Lower leg skin (tissue), 4 donors: Measurements from ENCODE around the gene TTI1. TPM values are rescaled to one million over a fixed set of nuclear protein-coding genes. Genes with fewer than 3 reads are reported as not detected.

Experiments
- DNase-seq, 2 donors: peaks; one replicate each; pipeline ENCODE4 v3.0.0-alpha.2; 2019; ENCODE audit warnings: low spot score in 2 of 2
- H3K4me3 ChIP-seq: fragments of 200-600 bp; sonication (generic); 2 replicates; pipeline ENCODE4 v1.5.1; 2017; ENCODE audit warnings: mild to moderate bottlenecking, low read depth; ENCODE audit not compliant: poor library complexity, severe bottlenecking
- CTCF ChIP-seq, 3 donors: fragments of 450-650 bp; IDR thresholded peaks; one replicate each; pipeline ENCODE4 v1.5.1; 2016; ENCODE audit warnings: antibody characterized with exemption in 3 of 3, mild to moderate bottlenecking in 3 of 3, moderate library complexity in 2 of 3
- POLR2A ChIP-seq, 2 donors: fragments of 450-650 bp; IDR thresholded peaks; one replicate each; pipeline ENCODE4 v1.6.1; 2016 to 2017; ENCODE audit warnings: antibody characterized with exemption in 2 of 2, mild to moderate bottlenecking in 1 of 2, moderate library complexity in 1 of 2
- WGBS, 2 donors: methylation state at CpG; one replicate each; pipeline ENCODE4 v1.1.5; 2018; 5-methylcytosine and 5-hydroxymethylcytosine counted together
- intact Hi-C: fragments of 100-400 bp; cut with DNase I; formaldehyde crosslinking; loops from one replicate; pipeline ENCODE4 v1.15.0; 2023; ENCODE audit warnings: low total_unique reads
- total RNA-seq, 4 donors: library from RNA; depleted of rRNA; stranded (reverse); fragments of >200 nt; gene quantifications; one replicate each; pipeline ENCODE4 v1.1.0, GENCODE V29; 2016

The TTI1 gene
- total RNA-seq, 4 donors from 2014 or later, result 11.3 to 15.1 (median 13.4) TPM

- DNase-seq, result no peak
- TF ChIP-seq CTCF (IDR thresholded peaks at IDR 0.05) (no peak), POLR2A (IDR thresholded peaks at IDR 0.05) (no peak)
- H3K4me3 ChIP-seq, result no peak overlapping the region
- intact Hi-C loops, result loop anchor here (5.0 kb wide), 1 partner anchor 168 kb away; no protein-coding TSS in a partner anchor
- 89 to 94% methylated on average over 2 of the region's 2 CpGs for WGBS, 2 donors
Measured at GRCh38 chr20:38054647-38055046, 21.4 kb upstream of the TTI1 start.

GRCh38 chr20:38052870-38053269, 19.6 kb upstream of the TTI1 start:
- intact Hi-C loops, result no loop called here
- no peak for DNase-seq
- 92 to 95% methylated on average over 2 of the region's 2 CpGs for WGBS, 2 donors

GRCh38 chr20:38050686-38051085, 17.4 kb upstream of the TTI1 start:
- intact Hi-C loops, result no loop called here

More at GRCh38 chr20:38052870-38053269, 19.6 kb upstream of the TTI1 start:
- TF ChIP-seq POLR2A (IDR thresholded peaks at IDR 0.05) (no peak), CTCF (IDR thresholded peaks at IDR 0.05) (no peak)
- no peak overlapping the region for H3K4me3 ChIP-seq

GRCh38 chr20:38049800-38050199, 16.5 kb upstream of the TTI1 start:
- no peak overlapping the region for H3K4me3 ChIP-seq
- intact Hi-C loops, result no loop called here
- TF ChIP-seq CTCF (IDR thresholded peaks at IDR 0.05), result no peak
- TF ChIP-seq POLR2A (IDR thresholded peaks at IDR 0.05), result no peak
- DNase-seq, result no peak
- WGBS, 2 donors, result 43 to 56% methylated on average over 3 of the region's 3 CpGs

More at GRCh38 chr20:38050686-38051085, 17.4 kb upstream of the TTI1 start:
- no peak overlapping the region for H3K4me3 ChIP-seq
- no peak for TF ChIP-seq POLR2A (IDR thresholded peaks at IDR 0.05)
- no peak for TF ChIP-seq CTCF (IDR thresholded peaks at IDR 0.05)
- no peak for DNase-seq
- 50 to 61% methylated on average over 1 of the region's 1 CpG for WGBS, 2 donors

- no peak for DNase-seq
- no peak for TF ChIP-seq CTCF (IDR thresholded peaks at IDR 0.05)
- H3K4me3 ChIP-seq, result no peak overlapping the region
- intact Hi-C loops, result no loop called here
- 73 to 82% methylated on average over 4 of the region's 4 CpGs for WGBS, 2 donors
Measured at GRCh38 chr20:38046572-38046971, 13.3 kb upstream of the TTI1 start.

- 79 to 88% methylated on average over 3 of the region's 3 CpGs for WGBS, 2 donors
- TF ChIP-seq POLR2A (IDR thresholded peaks at IDR 0.05), result no peak
- TF ChIP-seq CTCF (IDR thresholded peaks at IDR 0.05), result no peak
- DNase-seq, result no peak
- H3K4me3 ChIP-seq, result no peak overlapping the region
- intact Hi-C loops, result no loop called here
Measured at GRCh38 chr20:38044685-38045084, 11.4 kb upstream of the TTI1 start.
